Trophoblast cell (in vitro differentiated cells and primary cell): ENCODE results near the gene MRPS34.
A peak's percentile ranks its signal among the peaks of the same experiment; 100 is the strongest.

Experiments used
- DNase-seq, 2 donors: peaks; one replicate each; pipeline ENCODE4 v3.0.0-alpha.2; 2016
- H2AFZ ChIP-seq: 2 replicates; pipeline ENCODE4 v1.6.1; 2013; ENCODE audit warnings: low read length, moderate library complexity, mild to moderate bottlenecking; ENCODE audit not compliant: insufficient read depth, poor library complexity
- H2AK5ac ChIP-seq: 2 replicates; pipeline ENCODE4 v1.6.1; 2013; ENCODE audit warnings: mild to moderate bottlenecking, low read length
- H2BK120ac ChIP-seq: 2 replicates; pipeline ENCODE4 v1.6.1; 2013; ENCODE audit warnings: low read length, mild to moderate bottlenecking, moderate library complexity; ENCODE audit not compliant: insufficient read depth, poor library complexity
- H2BK12ac ChIP-seq: 2 replicates; pipeline ENCODE4 v1.6.1; 2013; ENCODE audit warnings: mild to moderate bottlenecking, low read length, moderate library complexity
- H2BK5ac ChIP-seq: 2 replicates; pipeline ENCODE4 v1.6.1; 2013; ENCODE audit warnings: low read length, low read depth, moderate library complexity, mild to moderate bottlenecking; ENCODE audit not compliant: poor library complexity
- H3K14ac ChIP-seq: 2 replicates; pipeline ENCODE4 v1.6.1; 2013; ENCODE audit warnings: mild to moderate bottlenecking, low read length
- H3K18ac ChIP-seq: 2 replicates; pipeline ENCODE4 v1.6.1; 2013; ENCODE audit warnings: mild to moderate bottlenecking, low read length
- H3K23ac ChIP-seq: 2 replicates; pipeline ENCODE4 v1.6.1; 2013; ENCODE audit warnings: low read length
- H3K27ac ChIP-seq: 2 replicates; pipeline ENCODE4 v1.5.1; 2013; ENCODE audit warnings: low read depth, mild to moderate bottlenecking, inconsistent platforms, low read length, moderate library complexity
- H3K27me3 ChIP-seq: 2 replicates; pipeline ENCODE4 v1.6.1; 2013; ENCODE audit warnings: inconsistent platforms, mild to moderate bottlenecking, low read length, moderate library complexity; ENCODE audit not compliant: insufficient read depth
- H3K36me3 ChIP-seq, 2 experiments: 1 replicate in 1 of 2; 2 replicates in 1 of 2; pipeline ENCODE4 v1.6.1; 2013; ENCODE audit warnings: low read length in 2 of 2, mild to moderate bottlenecking in 2 of 2, moderate library complexity in 1 of 2; ENCODE audit not compliant: insufficient read depth in 2 of 2, control insufficient read depth in 1 of 2
- H3K4ac ChIP-seq: 2 replicates; pipeline ENCODE4 v1.6.1; 2013; ENCODE audit warnings: low read depth, mild to moderate bottlenecking, low read length, moderate library complexity
- H3K4me1 ChIP-seq, 2 experiments: 1 replicate in 1 of 2; 2 replicates in 1 of 2; pipeline ENCODE4 v1.6.1; 2013; ENCODE audit warnings: low read length in 2 of 2, mild to moderate bottlenecking in 2 of 2, moderate library complexity in 1 of 2; ENCODE audit not compliant: insufficient read depth in 2 of 2, control insufficient read depth in 1 of 2
- H3K4me2 ChIP-seq: 2 replicates; pipeline ENCODE4 v1.6.1; 2013; ENCODE audit warnings: inconsistent platforms, mild to moderate bottlenecking, low read length, moderate library complexity
- H3K4me3 ChIP-seq: 2 replicates; pipeline ENCODE4 v1.5.1; 2013; ENCODE audit warnings: mild to moderate bottlenecking, low read depth, low read length, inconsistent platforms
- H3K79me1 ChIP-seq: one replicate; pipeline ENCODE4 v1.6.1; 2013; ENCODE audit warnings: low read length
- H3K79me2 ChIP-seq: 2 replicates; pipeline ENCODE4 v1.6.1; 2013; ENCODE audit warnings: low read length, mild to moderate bottlenecking; ENCODE audit not compliant: control insufficient read depth, insufficient read depth, poor library complexity
- H3K9ac ChIP-seq: 2 replicates; pipeline ENCODE4 v1.6.1; 2013; ENCODE audit warnings: mild to moderate bottlenecking, low read length
- H3K9me3 ChIP-seq: 2 replicates; pipeline ENCODE4 v1.6.1; 2013; ENCODE audit warnings: low read depth, mild to moderate bottlenecking, control low read depth, inconsistent platforms, low read length; ENCODE audit not compliant: insufficient read depth
- H4K12ac ChIP-seq: 2 replicates; pipeline ENCODE4 v1.6.1; 2013; ENCODE audit warnings: low read depth, mild to moderate bottlenecking, low read length, moderate library complexity
- H4K8ac ChIP-seq: 2 replicates; pipeline ENCODE4 v1.6.1; 2013; ENCODE audit warnings: low read depth, mild to moderate bottlenecking, low read length, moderate library complexity
- H4K91ac ChIP-seq: one replicate; pipeline ENCODE4 v1.6.1; 2013; ENCODE audit warnings: low read depth, mild to moderate bottlenecking, low read length, moderate library complexity
- WGBS: extraction: QIAGEN DNeasy Blood & Tissue Kit; methylation state at CpG from one replicate; pipeline ENCODE4 v1.1.7; 2013; ENCODE audit warnings: missing lambda C conversion rate; ENCODE audit not compliant: insufficient read length, insufficient coverage; ENCODE audit errors: extremely low coverage; 5-methylcytosine and 5-hydroxymethylcytosine counted together

The MRPS34 gene

GRCh38 chr16:1779234-1779701 lies 6.3 kb upstream of the MRPS34 start:
- Histone ChIP-seq H3K27me3 (no peaks in the 10 kb centered on the region), H3K18ac (no peak overlapping the region), H3K4me1 (peaks cover 10 to 21% of the 10 kb centered on the region in 2 experiments), H4K8ac (no peak overlapping the region), H3K9me3 (no peaks in the 10 kb centered on the region), H3K4me3 (no peak overlapping the region), H2BK5ac (no peak overlapping the region), H3K14ac (no peak overlapping the region), H3K79me2 (peaks cover 4% of the 10 kb centered on the region), H2AFZ (no peak overlapping the region), H4K91ac (no peak overlapping the region), H2AK5ac (no peak overlapping the region), H3K36me3 (peaks cover 50 to 56% of the 10 kb centered on the region in 2 experiments), H3K27ac (peak overlapping the region; percentile 2), H3K23ac (no peak overlapping the region), H3K4ac (no peak overlapping the region), H3K9ac (no peak overlapping the region), H3K79me1 (no peaks in the 10 kb centered on the region), H4K12ac (no peak overlapping the region), H3K4me2 (no peak overlapping the region), H2BK120ac (no peak overlapping the region), H2BK12ac (no peak overlapping the region)
- no CpG with 5 or more reads among the region's 8 CpGs for WGBS
- no peak for DNase-seq

GRCh38 chr16:1778200-1779179 lies 5.6 kb upstream of the MRPS34 start:
- no peak overlapping the region for H3K14ac ChIP-seq
- H3K9ac ChIP-seq, result no peak overlapping the region
- no peak overlapping the region for H2AK5ac ChIP-seq
- peaks cover 7% of the 10 kb centered on the region for H3K79me2 ChIP-seq
- no peak overlapping the region for H3K4me3 ChIP-seq
- no peak for DNase-seq
- H2BK120ac ChIP-seq, result no peak overlapping the region
- no peaks in the 10 kb centered on the region for H3K27me3 ChIP-seq
- no peaks in the 10 kb centered on the region for H3K9me3 ChIP-seq
- H3K18ac ChIP-seq, result no peak overlapping the region
- H3K27ac ChIP-seq, result no peak overlapping the region
- H2BK12ac ChIP-seq, result no peak overlapping the region
- H3K36me3 ChIP-seq, result peaks cover 50 to 56% of the 10 kb centered on the region in 2 experiments
- peaks cover 2% of the 10 kb centered on the region for H3K79me1 ChIP-seq
- H3K4me1 ChIP-seq, result peaks cover 15 to 23% of the 10 kb centered on the region in 2 experiments
- no peak overlapping the region for H2AFZ ChIP-seq
- H3K4me2 ChIP-seq, result no peak overlapping the region
- no peak overlapping the region for H3K23ac ChIP-seq
- H2BK5ac ChIP-seq, result no peak overlapping the region
- no peak overlapping the region for H4K8ac ChIP-seq
- WGBS, result no CpG with 5 or more reads among the region's 34 CpGs
- H3K4ac ChIP-seq, result no peak overlapping the region
- no peak overlapping the region for H4K91ac ChIP-seq
- H4K12ac ChIP-seq, result no peak overlapping the region

GRCh38 chr16:1777375-1778199 lies 4.7 kb upstream of the MRPS34 start:
- H2AFZ ChIP-seq, result no peak overlapping the region
- no peak overlapping the region for H2BK120ac ChIP-seq
- no peak overlapping the region for H4K91ac ChIP-seq
- H2AK5ac ChIP-seq, result no peak overlapping the region
- H3K14ac ChIP-seq, result no peak overlapping the region
- H3K9me3 ChIP-seq, result no peaks in the 10 kb centered on the region
- H3K4me1 ChIP-seq, result peaks cover 15 to 23% of the 10 kb centered on the region in 2 experiments
- no CpG with 5 or more reads among the region's 36 CpGs for WGBS
- peaks cover 11% of the 10 kb centered on the region for H3K79me2 ChIP-seq
- peaks cover 50 to 56% of the 10 kb centered on the region in 2 experiments for H3K36me3 ChIP-seq
- H3K4me2 ChIP-seq, result no peak overlapping the region
- DNase-seq, result no peak
- no peaks in the 10 kb centered on the region for H3K27me3 ChIP-seq
- H3K27ac ChIP-seq, result no peak overlapping the region
- no peak overlapping the region for H3K4me3 ChIP-seq
- H4K12ac ChIP-seq, result peak overlapping the region; percentile 27
- peaks cover 9% of the 10 kb centered on the region for H3K79me1 ChIP-seq
- H2BK12ac ChIP-seq, result no peak overlapping the region
- no peak overlapping the region for H3K9ac ChIP-seq
- no peak overlapping the region for H3K23ac ChIP-seq
- H3K18ac ChIP-seq, result no peak overlapping the region
- H4K8ac ChIP-seq, result no peak overlapping the region
- H2BK5ac ChIP-seq, result no peak overlapping the region
- H3K4ac ChIP-seq, result no peak overlapping the region

GRCh38 chr16:1776991-1777374 lies 4.0 kb upstream of the MRPS34 start:
- Histone ChIP-seq H3K4me2 (no peak overlapping the region), H3K4ac (no peak overlapping the region), H4K12ac (no peak overlapping the region), H3K18ac (no peak overlapping the region), H3K27ac (no peak overlapping the region), H3K4me3 (no peak overlapping the region), H3K27me3 (no peaks in the 10 kb centered on the region), H2AK5ac (no peak overlapping the region), H3K79me1 (peaks cover 15% of the 10 kb centered on the region), H3K36me3 (peaks cover 52 to 56% of the 10 kb centered on the region in 2 experiments), H2BK12ac (no peak overlapping the region), H3K9ac (no peak overlapping the region), H3K79me2 (peaks cover 15% of the 10 kb centered on the region), H2AFZ (no peak overlapping the region), H2BK120ac (no peak overlapping the region), H4K91ac (no peak overlapping the region), H3K23ac (no peak overlapping the region), H3K14ac (no peak overlapping the region), H3K4me1 (peaks cover 15 to 26% of the 10 kb centered on the region in 2 experiments), H3K9me3 (peaks cover under 1% of the 10 kb centered on the region), H4K8ac (no peak overlapping the region), H2BK5ac (no peak overlapping the region)
- no CpG with 5 or more reads among the region's 22 CpGs for WGBS
- DNase-seq, result no peak
